ENCODE measurements around the gene PTBP2. TPM values are rescaled to one million over a fixed set of nuclear protein-coding genes. Genes with fewer than 3 reads are reported as not detected.
"Not testable (repeated sequence)": the region's sequence is repeated elsewhere in the genome, so short reads cannot be mapped to it uniquely, and the experiment has no call there.

Gene PTBP2
- total RNA-seq, 2 donors from 2014 or later = 5.9 to 15.3 TPM

GRCh38 chr1:96752394-96752793 lies 30.8 kb downstream of the PTBP2 start:
- no peaks in the 10 kb centered on the region for H3K9me3 ChIP-seq
- ATAC-seq (no peak), DNase-seq (no peak)
- intact Hi-C loops (cut with DNase I) = no loop called here
- 84 to 91% methylated on average over 2 of the region's 2 CpGs for WGBS, 2 donors
- H3K27ac ChIP-seq = no peak overlapping the region
- H3K4me3 ChIP-seq = no peak overlapping the region
- TF ChIP-seq POLR2A (IDR thresholded peaks at IDR 0.05) (no peak), CTCF (IDR thresholded peaks at IDR 0.05) (no peak)
- no peaks in the 10 kb centered on the region for H3K27me3 ChIP-seq
- peaks cover 5% of the 10 kb centered on the region for H3K4me1 ChIP-seq
- H3K36me3 ChIP-seq (replicated peaks in 1 of 2; ENCODE audit: insufficient read depth in 1 of 2, low read depth in 2 of 2) = peaks cover 0 to 3% of the 10 kb centered on the region in 2 donors

- Histone ChIP-seq H3K36me3 (replicated peaks in 1 of 2; ENCODE audit: insufficient read depth in 1 of 2, low read depth in 2 of 2) (peaks cover 0 to 3% of the 10 kb centered on the region in 2 donors), H3K4me3 (no peak overlapping the region), H3K27me3 (no peaks in the 10 kb centered on the region), H3K27ac (no peak overlapping the region), H3K9me3 (no peaks in the 10 kb centered on the region), H3K4me1 (no peaks in the 10 kb centered on the region)
- intact Hi-C loops (cut with DNase I) = no loop called here
- no peak for DNase-seq
- 96 to 100% methylated on average over 1 of the region's 1 CpG for WGBS, 2 donors
- no peak for ATAC-seq
- no peak for TF ChIP-seq POLR2A (IDR thresholded peaks at IDR 0.05)
- no peak for TF ChIP-seq CTCF (IDR thresholded peaks at IDR 0.05)
These were observed 35.2 kb downstream of the PTBP2 start for GRCh38 chr1:96756789-96757188.

- H3K9me3 ChIP-seq; H3K4me3 ChIP-seq; intact Hi-C loops (cut with DNase I); H3K4me1 ChIP-seq; H3K27ac ChIP-seq; DNase-seq; H3K36me3 ChIP-seq (replicated peaks in 1 of 2; ENCODE audit: insufficient read depth in 1 of 2, low read depth in 2 of 2); H3K27me3 ChIP-seq; ATAC-seq: not testable (repeated sequence)
- WGBS, 2 donors = 90% methylated on average over 19 of the region's 36 CpGs; no CpG with 5 or more reads in 1 of the 2 donors
These were observed 41.0 kb downstream of the PTBP2 start for GRCh38 chr1:96762586-96762985.

DNA sequence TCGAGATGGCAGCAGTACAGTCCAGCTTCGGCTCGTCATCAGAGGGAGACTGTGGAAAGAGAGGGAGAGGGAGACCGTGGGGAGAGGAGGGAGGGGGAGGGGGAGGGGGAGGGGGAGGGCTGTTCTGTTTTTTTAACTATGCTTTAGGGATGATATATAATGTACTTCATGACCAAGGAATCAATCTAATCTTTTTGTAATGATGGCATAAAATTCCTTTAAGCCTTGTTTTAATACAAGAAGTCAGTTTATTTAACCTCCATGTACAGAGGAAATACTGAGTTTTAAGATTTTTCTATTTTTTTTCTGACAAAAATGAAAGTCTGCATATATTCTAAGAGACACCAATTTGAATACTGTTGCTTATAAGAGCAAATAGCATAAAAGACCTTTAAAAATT lies 41.9 kb downstream of the PTBP2 start:
- H3K9me3 ChIP-seq = no peaks in the 10 kb centered on the region
- WGBS, 2 donors = 95 to 100% methylated on average over 1 to 4 of the region's 4 CpGs
- intact Hi-C loops (cut with DNase I) = no loop called here
- TF ChIP-seq POLR2A (IDR thresholded peaks at IDR 0.05) (no peak), CTCF (IDR thresholded peaks at IDR 0.05) (no peak)
- no peak for DNase-seq
- ATAC-seq = no peak
- H3K4me3 ChIP-seq = no peak overlapping the region
- no peaks in the 10 kb centered on the region for H3K36me3 ChIP-seq (replicated peaks in 1 of 2; ENCODE audit: insufficient read depth in 1 of 2, low read depth in 2 of 2)
- no peaks in the 10 kb centered on the region for H3K27me3 ChIP-seq
- no peak overlapping the region for H3K27ac ChIP-seq
- no peaks in the 10 kb centered on the region for H3K4me1 ChIP-seq

GRCh38 chr1:96764469-96764868 lies 42.9 kb downstream of the PTBP2 start:
- ATAC-seq (no peak), DNase-seq (no peak)
- intact Hi-C loops (cut with DNase I) = no loop called here
- TF ChIP-seq CTCF (IDR thresholded peaks at IDR 0.05) (no peak), POLR2A (IDR thresholded peaks at IDR 0.05) (no peak)
- Histone ChIP-seq H3K4me3 (no peak overlapping the region), H3K27me3 (no peaks in the 10 kb centered on the region), H3K36me3 (replicated peaks in 1 of 2; ENCODE audit: insufficient read depth in 1 of 2, low read depth in 2 of 2) (no peaks in the 10 kb centered on the region), H3K9me3 (no peaks in the 10 kb centered on the region), H3K4me1 (no peaks in the 10 kb centered on the region), H3K27ac (no peak overlapping the region)

Measured in body of pancreas (tissue), 4 donors.